ENCODE results near the gene CD4.
A peak's percentile ranks its signal among the peaks of the same experiment; 100 is the strongest.
"Not testable (repeated sequence)": the region's sequence is repeated elsewhere in the genome, so short reads cannot be mapped to it uniquely, and the experiment has no call there.

The CD4 gene

GRCh38 chr12:6854036-6854435 lies 64.7 kb downstream of the CD4 start:
- no peak for DNase-seq (ENCODE audit: low read depth)
- H3K4me3 ChIP-seq (ENCODE audit: low read depth, low read length), result no peak overlapping the region

GRCh38 chr12:6855322-6855721 lies 66.0 kb downstream of the CD4 start:
- no peak overlapping the region for H3K4me3 ChIP-seq (ENCODE audit: low read depth, low read length)
- DNase-seq (ENCODE audit: low read depth), result no peak

GRCh38 chr12:6858799-6859198 lies 69.5 kb downstream of the CD4 start:
- no peak overlapping the region for H3K4me3 ChIP-seq (ENCODE audit: low read depth, low read length)
- no peak for DNase-seq (ENCODE audit: low read depth)

- no peak for DNase-seq (ENCODE audit: low read depth)
- H3K4me3 ChIP-seq (ENCODE audit: low read depth, low read length), result no peak overlapping the region
Observed at GRCh38 chr12:6860116-6860515, 70.8 kb downstream of the CD4 start.

GRCh38 chr12:6860942-6861341 lies 71.6 kb downstream of the CD4 start:
- no peak overlapping the region for H3K4me3 ChIP-seq (ENCODE audit: low read depth, low read length)

GRCh38 chr12:6861391-6861790 lies 72.1 kb downstream of the CD4 start:
- H3K4me3 ChIP-seq (ENCODE audit: low read depth, low read length), result no peak overlapping the region
- DNase-seq (ENCODE audit: low read depth), result no peak

More at GRCh38 chr12:6860942-6861341, 71.6 kb downstream of the CD4 start:
- DNase-seq (ENCODE audit: low read depth), result no peak

- DNase-seq (ENCODE audit: low read depth), result no peak
- H3K4me3 ChIP-seq (ENCODE audit: low read depth, low read length), result no peak overlapping the region
Observed at GRCh38 chr12:6863033-6863432, 73.7 kb downstream of the CD4 start.

GRCh38 chr12:6863586-6864321 lies 74.4 kb downstream of the CD4 start:
- DNase-seq (ENCODE audit: low read depth), result no peak
- no peak overlapping the region for H3K4me3 ChIP-seq (ENCODE audit: low read depth, low read length)

- DNase-seq (ENCODE audit: low read depth); H3K4me3 ChIP-seq (ENCODE audit: low read depth, low read length): not testable (repeated sequence)
Observed at GRCh38 chr12:6865307-6865706, 76.0 kb downstream of the CD4 start.

- H3K4me3 ChIP-seq (ENCODE audit: low read depth, low read length), result peak overlapping the region; percentile 83
- DNase-seq (ENCODE audit: low read depth), result no peak
Observed at GRCh38 chr12:6866163-6866919, 77.0 kb downstream of the CD4 start.

- peak overlapping the region; percentile 83 for H3K4me3 ChIP-seq (ENCODE audit: low read depth, low read length)
Observed at GRCh38 chr12:6866920-6867412, 77.6 kb downstream of the CD4 start.

GRCh38 chr12:6867413-6868210 lies 78.3 kb downstream of the CD4 start, which contains the start of gene TPI1:
TPI1 (plus strand) TSS chr12:6867531; CDS start chr12:6867567, 36 bp downstream.
- no peak for DNase-seq (ENCODE audit: low read depth)
- peak within 1 kb of the TSS; percentile 83 for H3K4me3 ChIP-seq (ENCODE audit: low read depth, low read length)

More at GRCh38 chr12:6866920-6867412, 77.6 kb downstream of the CD4 start:
- no peak for DNase-seq (ENCODE audit: low read depth)

- no peak for DNase-seq (ENCODE audit: low read depth)
- peak overlapping the region; percentile 83 for H3K4me3 ChIP-seq (ENCODE audit: low read depth, low read length)
Observed at GRCh38 chr12:6868211-6869048, 79.1 kb downstream of the CD4 start.

GRCh38 chr12:6869049-6870021 lies 80.0 kb downstream of the CD4 start:
- no peak for DNase-seq (ENCODE audit: low read depth)
- H3K4me3 ChIP-seq (ENCODE audit: low read depth, low read length), result peak overlapping the region; percentile 83

- H3K4me3 ChIP-seq (ENCODE audit: low read depth, low read length); DNase-seq (ENCODE audit: low read depth): not testable (repeated sequence)
Observed at GRCh38 chr12:6870304-6870703, 81.0 kb downstream of the CD4 start.
